Esophagus squamous epithelium (tissue), 4 donors: ENCODE results near the gene GRK1.

Experiments
- POLR2A ChIP-seq, 4 donors: fragments of 450-650 bp; IDR thresholded peaks; one replicate each; pipeline ENCODE4 v1.6.1; 2017; ENCODE audit warnings: antibody characterized with exemption in 4 of 4, mild to moderate bottlenecking in 4 of 4, moderate library complexity in 3 of 4
- TF ChIP-seq, protein P1 (sequence below), 6 experiments: fragments of 450-650 bp in 4 of 6; fragments of 200-600 bp in 2 of 6; sonication (generic) in 2 of 6; IDR thresholded peaks; one replicate each; pipeline ENCODE4 v1.5.1; 2016 to 2019; ENCODE audit warnings: antibody characterized with exemption in 6 of 6, mild to moderate bottlenecking in 4 of 6, moderate library complexity in 4 of 6

DNA sequence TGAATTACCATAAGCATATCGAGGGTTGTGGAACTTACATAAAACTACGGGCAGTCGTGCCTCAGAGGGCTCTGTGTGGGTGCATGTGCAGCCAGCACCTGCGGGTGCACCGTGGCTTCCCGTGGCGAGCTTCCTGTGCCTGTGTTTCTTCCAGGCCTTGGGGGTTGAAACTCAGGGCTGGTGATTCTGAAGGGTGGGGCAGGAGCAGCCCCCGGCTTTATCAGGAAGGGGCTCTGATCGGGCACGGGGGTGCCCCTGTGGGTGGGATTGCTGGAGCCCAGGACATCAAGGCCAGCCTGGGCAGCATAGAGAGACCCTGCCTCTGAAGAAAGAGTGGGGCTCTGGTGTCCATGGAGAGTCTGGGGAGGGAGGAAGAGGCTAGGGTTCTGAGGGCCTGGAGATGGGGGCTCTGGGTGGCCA is 20.1 kb upstream of the GRK1 start:
- TF ChIP-seq, protein P1, sequence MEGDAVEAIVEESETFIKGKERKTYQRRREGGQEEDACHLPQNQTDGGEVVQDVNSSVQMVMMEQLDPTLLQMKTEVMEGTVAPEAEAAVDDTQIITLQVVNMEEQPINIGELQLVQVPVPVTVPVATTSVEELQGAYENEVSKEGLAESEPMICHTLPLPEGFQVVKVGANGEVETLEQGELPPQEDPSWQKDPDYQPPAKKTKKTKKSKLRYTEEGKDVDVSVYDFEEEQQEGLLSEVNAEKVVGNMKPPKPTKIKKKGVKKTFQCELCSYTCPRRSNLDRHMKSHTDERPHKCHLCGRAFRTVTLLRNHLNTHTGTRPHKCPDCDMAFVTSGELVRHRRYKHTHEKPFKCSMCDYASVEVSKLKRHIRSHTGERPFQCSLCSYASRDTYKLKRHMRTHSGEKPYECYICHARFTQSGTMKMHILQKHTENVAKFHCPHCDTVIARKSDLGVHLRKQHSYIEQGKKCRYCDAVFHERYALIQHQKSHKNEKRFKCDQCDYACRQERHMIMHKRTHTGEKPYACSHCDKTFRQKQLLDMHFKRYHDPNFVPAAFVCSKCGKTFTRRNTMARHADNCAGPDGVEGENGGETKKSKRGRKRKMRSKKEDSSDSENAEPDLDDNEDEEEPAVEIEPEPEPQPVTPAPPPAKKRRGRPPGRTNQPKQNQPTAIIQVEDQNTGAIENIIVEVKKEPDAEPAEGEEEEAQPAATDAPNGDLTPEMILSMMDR (IDR thresholded peaks at IDR 0.05) = no peak
- TF ChIP-seq POLR2A (IDR thresholded peaks at IDR 0.05) = no peak
